Kidney (tissue), 14 donors: Measurements from ENCODE around the gene KRTCAP2. TPM values are rescaled to one million over a fixed set of nuclear protein-coding genes. Genes with fewer than 3 reads are reported as not detected.

Source experiments
- DNase-seq, 5 donors: peaks; one replicate each; pipeline ENCODE4 v3.0.0-alpha.2; 2013 to 2020
- FAIRE-seq: peaks from 2 replicates; lab custom pipeline; 2012; peaks lifted over from hg19 to GRCh38; lab: Jason Lieb, UNC
- H3K27ac ChIP-seq, 2 donors: one replicate each; pipeline ENCODE4 v1.7.0; 2013; ENCODE audit warnings: low read depth in 2 of 2, low read length in 2 of 2, inconsistent platforms in 1 of 2
- H3K27me3 ChIP-seq: one replicate; pipeline ENCODE4 v1.7.1; 2013; ENCODE audit warnings: low read length, inconsistent platforms; ENCODE audit not compliant: control insufficient read depth, insufficient read depth
- H3K36me3 ChIP-seq, 3 donors: one replicate each; pipeline versions ENCODE4 v1.7.0 to v1.7.1; 2013; ENCODE audit warnings: low read length in 3 of 3, control low read depth in 1 of 3, inconsistent platforms in 1 of 3; ENCODE audit not compliant: insufficient read depth in 3 of 3, control insufficient read depth in 2 of 3
- H3K4me1 ChIP-seq, 3 donors: one replicate each; pipeline versions ENCODE4 v1.7.0 to v1.7.1; 2013; ENCODE audit warnings: low read length in 3 of 3, inconsistent platforms in 1 of 3, low read depth in 1 of 3; ENCODE audit not compliant: control insufficient read depth in 2 of 3, insufficient read depth in 2 of 3
- H3K4me3 ChIP-seq, 3 donors: one replicate each; pipeline versions ENCODE4 v1.7.0 to v1.8.1; 2013; ENCODE audit warnings: low read length in 3 of 3, control low read depth in 1 of 3, inconsistent platforms in 1 of 3
- H3K9ac ChIP-seq, 3 donors: one replicate each; pipeline versions ENCODE4 v1.7.0 to v1.7.1; 2013; ENCODE audit warnings: low read length in 3 of 3, control low read depth in 1 of 3, inconsistent platforms in 1 of 3
- H3K9me3 ChIP-seq, 3 donors: one replicate each; pipeline versions ENCODE4 v1.7.0 to v1.7.1; 2013; ENCODE audit warnings: low read length in 3 of 3, control low read depth in 1 of 3, inconsistent platforms in 1 of 3; ENCODE audit not compliant: control insufficient read depth in 2 of 3, insufficient read depth in 1 of 3
- CTCF ChIP-seq: IDR thresholded peaks from 3 replicates; pipeline ENCODE4 v1.5.1; 2012; ENCODE audit warnings: mild to moderate bottlenecking, moderate library complexity, borderline replicate concordance; ENCODE audit not compliant: insufficient read depth; ENCODE audit errors: extremely low read depth
- intact Hi-C: fragments of 100-400 bp; cut with DNase I; formaldehyde crosslinking; loops from one replicate; pipeline ENCODE4 v1.11.1; 2022
- polyA plus RNA-seq: library from polyadenylated mRNA; stranded (reverse); fragments of 350-450 nt; fragmentation: Illumina TruSeq; extraction: RNeasy Lipid Tissue Mini Kit (QIAGEN cat#74804); gene quantifications from one replicate; pipeline ENCODE4 v1.2.3, GENCODE V29; 2014; ENCODE audit warnings: low read depth, low replicate concordance; ENCODE audit not compliant: insufficient read depth
- total RNA-seq: library from RNA; stranded (reverse); fragmentation: NEBNext Ultra II Directional; extraction: Animal tissue kit (Norgen Biotek cat#: 25700); gene quantifications from one replicate; pipeline ENCODE4 v1.2.1, GENCODE V29; 2021
- donor health status: control.
- donor health status: control.
- donor health status: control.
- donor health status: control.
- donor health status: control.
- donor health status: DM: yes; HTN: yes; CAD: no.
- donor health status: Normal renal cell carcinoma (clear cell type).

The KRTCAP2 gene
- total and polyA plus RNA-seq, 2 donors from 2014 or later, result 198 to 351 TPM

GRCh38 chr1:155177192-155177917 is 4.3 kb upstream of the KRTCAP2 start:
- FAIRE-seq, result no peak
- H3K9me3 ChIP-seq, result no peaks in the 10 kb centered on the region
- peaks cover 0 to 15% (median 7%) of the 10 kb centered on the region in 3 donors for H3K4me1 ChIP-seq
- no peak for TF ChIP-seq CTCF
- H3K9ac ChIP-seq, result peak overlapping the region in 1 of 3 donors; percentile 55
- DNase-seq, result peak in 2 of 5 donors; percentile 58 to 81
- peak overlapping the region in 1 of 2 donors; percentile 18 for H3K27ac ChIP-seq
- H3K4me3 ChIP-seq, result peak overlapping the region in 1 of 3 donors; percentile 29
- H3K27me3 ChIP-seq, result no peaks in the 10 kb centered on the region
- H3K36me3 ChIP-seq, result no peaks in the 10 kb centered on the region
- intact Hi-C loops, result loop anchor here (10.0 kb wide), 1 partner anchor 47 kb away; no protein-coding TSS in a partner anchor

- Histone ChIP-seq H3K4me1 (peaks cover 0 to 19% (median 10%) of the 10 kb centered on the region in 3 donors), H3K36me3 (no peaks in the 10 kb centered on the region), H3K27ac (peak overlapping the region; percentile 18 to 25), H3K9ac (peak overlapping the region in 1 of 3 donors; percentile 55), H3K9me3 (no peaks in the 10 kb centered on the region), H3K4me3 (peak overlapping the region in 1 of 3 donors; percentile 29), H3K27me3 (no peaks in the 10 kb centered on the region)
- intact Hi-C loops, result loop anchor here (10.0 kb wide), 1 partner anchor 48 kb away; no protein-coding TSS in a partner anchor
- TF ChIP-seq CTCF, result peak; percentile 97
- DNase-seq, result peak; percentile 78 to 90 (median 87)
- FAIRE-seq, result no peak
Measured at GRCh38 chr1:155176544-155177071, 3.5 kb upstream of the KRTCAP2 start.

- DNase-seq, result peak in 2 of 5 donors; percentile 62 to 80
- FAIRE-seq, result no peak
- intact Hi-C loops, result loop anchor here (10.0 kb wide), 1 partner anchor 49 kb away; no protein-coding TSS in a partner anchor
Measured at GRCh38 chr1:155175927-155176371, 2.8 kb upstream of the KRTCAP2 start.

More at GRCh38 chr1:155175927-155176371, 2.8 kb upstream of the KRTCAP2 start:
- Histone ChIP-seq H3K4me1 (peaks cover 0 to 19% (median 10%) of the 10 kb centered on the region in 3 donors), H3K9me3 (no peaks in the 10 kb centered on the region), H3K9ac (no peak overlapping the region), H3K36me3 (no peaks in the 10 kb centered on the region), H3K27me3 (no peaks in the 10 kb centered on the region), H3K27ac (no peak overlapping the region), H3K4me3 (no peak overlapping the region)
- peak; percentile 7 for TF ChIP-seq CTCF
